Heart left ventricle (tissue), 13 donors: Measurements from ENCODE around the gene FAP.

Experiments
- POLR2A ChIP-seq, 2 donors: fragments of 450-650 bp; IDR thresholded peaks; one replicate each; pipeline ENCODE4 v1.6.1; 2017; ENCODE audit warnings: antibody characterized with exemption in 2 of 2, mild to moderate bottlenecking in 2 of 2, moderate library complexity in 2 of 2
- TF ChIP-seq, protein P1 (sequence below), 12 donors: fragments of 200-600 bp; sonication (generic) in 4 of 12; IDR thresholded peaks; one replicate each; pipeline versions ENCODE4 v1.5.0 to v1.8.0; 2018 to 2022; ENCODE audit warnings: antibody characterized with exemption in 12 of 12, mild to moderate bottlenecking in 5 of 12
- donor health status: ischemic (EF 13 %, LVEDD 7.1; RV severe dilation, severe dysfunction).
- donor health status: DM: no; HTN: yes; CAD: no.
- donor health status: DM: no; HTN: no; CAD: no.
- donor health status: ischemic (EF 25% LVEDD 6.9; RV normal size, moderate dysfunction).
- donor health status: ischemic (EF 25% LVEDD 5.7; RV mildly dilated, moderate dysfunction).
- donor health status: ischemic (EF 35%, LVEDD 5.7; RV mildly dilated, moderate dysfunction).
- donor health status: nonischemic (EF 11% LVEDD 7.7; RV severe dilation, severe dysfunction).
- donor health status: DM: yes; HTN: yes; CAD: no.
- donor health status: PGD.
- donor health status: ischemic (EF 29% LVEDD 5.4; RV normal size, mild dysfunction).
- donor health status: nonischemic (EF 23%, LVEDD 6.1; RV moderate dilation, normal function).

DNA sequence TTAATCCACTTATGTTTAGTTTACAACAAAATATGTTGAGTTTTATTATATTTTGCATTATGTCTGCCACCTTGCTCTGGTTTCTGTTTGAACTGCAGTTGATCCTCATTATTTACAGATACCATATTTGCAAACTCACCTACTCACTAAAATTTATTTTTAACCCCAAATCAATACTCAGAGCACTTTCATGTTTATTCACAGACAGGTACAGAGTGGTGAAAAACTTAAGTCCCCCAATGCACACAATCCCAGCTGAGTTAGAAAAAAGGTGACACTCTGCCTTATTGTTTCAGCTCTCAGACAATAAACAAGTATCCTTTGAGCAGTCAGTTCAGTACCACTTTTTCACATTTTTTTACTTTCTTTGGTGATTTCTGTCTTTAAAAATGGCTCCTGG is 104.9 kb downstream of the FAP start:
- TF ChIP-seq, protein P1, sequence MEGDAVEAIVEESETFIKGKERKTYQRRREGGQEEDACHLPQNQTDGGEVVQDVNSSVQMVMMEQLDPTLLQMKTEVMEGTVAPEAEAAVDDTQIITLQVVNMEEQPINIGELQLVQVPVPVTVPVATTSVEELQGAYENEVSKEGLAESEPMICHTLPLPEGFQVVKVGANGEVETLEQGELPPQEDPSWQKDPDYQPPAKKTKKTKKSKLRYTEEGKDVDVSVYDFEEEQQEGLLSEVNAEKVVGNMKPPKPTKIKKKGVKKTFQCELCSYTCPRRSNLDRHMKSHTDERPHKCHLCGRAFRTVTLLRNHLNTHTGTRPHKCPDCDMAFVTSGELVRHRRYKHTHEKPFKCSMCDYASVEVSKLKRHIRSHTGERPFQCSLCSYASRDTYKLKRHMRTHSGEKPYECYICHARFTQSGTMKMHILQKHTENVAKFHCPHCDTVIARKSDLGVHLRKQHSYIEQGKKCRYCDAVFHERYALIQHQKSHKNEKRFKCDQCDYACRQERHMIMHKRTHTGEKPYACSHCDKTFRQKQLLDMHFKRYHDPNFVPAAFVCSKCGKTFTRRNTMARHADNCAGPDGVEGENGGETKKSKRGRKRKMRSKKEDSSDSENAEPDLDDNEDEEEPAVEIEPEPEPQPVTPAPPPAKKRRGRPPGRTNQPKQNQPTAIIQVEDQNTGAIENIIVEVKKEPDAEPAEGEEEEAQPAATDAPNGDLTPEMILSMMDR (IDR thresholded peaks at IDR 0.05), result no peak
- no peak for TF ChIP-seq POLR2A (IDR thresholded peaks at IDR 0.05)
